Fibroblast of pulmonary artery (primary cell): Measurements from ENCODE around the gene SUSD2.

ENCODE experiments used
- DNase-seq: peaks from one replicate; pipeline ENCODE4 v3.0.0-alpha.2; 2010; ENCODE audit warnings: low read depth
- H3K4me3 ChIP-seq: replicated peaks from 2 replicates; pipeline ENCODE4 v1.5.1; 2011; ENCODE audit warnings: low read depth, mild to moderate bottlenecking, control low read depth, low read length, moderate library complexity
- TF ChIP-seq, protein P1 (sequence below): IDR thresholded peaks from 2 replicates; pipeline ENCODE4 v1.5.1; 2011; ENCODE audit warnings: mild to moderate bottlenecking, control low read depth, low read length, inconsistent platforms; ENCODE audit errors: missing control alignments

Gene SUSD2

GRCh38 chr22:24224468-24224867, 43.2 kb downstream of the SUSD2 start:
- TF ChIP-seq, protein P1, sequence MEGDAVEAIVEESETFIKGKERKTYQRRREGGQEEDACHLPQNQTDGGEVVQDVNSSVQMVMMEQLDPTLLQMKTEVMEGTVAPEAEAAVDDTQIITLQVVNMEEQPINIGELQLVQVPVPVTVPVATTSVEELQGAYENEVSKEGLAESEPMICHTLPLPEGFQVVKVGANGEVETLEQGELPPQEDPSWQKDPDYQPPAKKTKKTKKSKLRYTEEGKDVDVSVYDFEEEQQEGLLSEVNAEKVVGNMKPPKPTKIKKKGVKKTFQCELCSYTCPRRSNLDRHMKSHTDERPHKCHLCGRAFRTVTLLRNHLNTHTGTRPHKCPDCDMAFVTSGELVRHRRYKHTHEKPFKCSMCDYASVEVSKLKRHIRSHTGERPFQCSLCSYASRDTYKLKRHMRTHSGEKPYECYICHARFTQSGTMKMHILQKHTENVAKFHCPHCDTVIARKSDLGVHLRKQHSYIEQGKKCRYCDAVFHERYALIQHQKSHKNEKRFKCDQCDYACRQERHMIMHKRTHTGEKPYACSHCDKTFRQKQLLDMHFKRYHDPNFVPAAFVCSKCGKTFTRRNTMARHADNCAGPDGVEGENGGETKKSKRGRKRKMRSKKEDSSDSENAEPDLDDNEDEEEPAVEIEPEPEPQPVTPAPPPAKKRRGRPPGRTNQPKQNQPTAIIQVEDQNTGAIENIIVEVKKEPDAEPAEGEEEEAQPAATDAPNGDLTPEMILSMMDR: no peak
- no peak overlapping the region for H3K4me3 ChIP-seq
- DNase-seq: no peak

- H3K4me3 ChIP-seq: no peak overlapping the region
- no peak for DNase-seq
- TF ChIP-seq, protein P1: no peak
Observed at GRCh38 chr22:24225044-24225601, 43.8 kb downstream of the SUSD2 start.

GRCh38 chr22:24225951-24226350, 44.7 kb downstream of the SUSD2 start:
- TF ChIP-seq, protein P1: no peak
- no peak overlapping the region for H3K4me3 ChIP-seq
- no peak for DNase-seq

DNA sequence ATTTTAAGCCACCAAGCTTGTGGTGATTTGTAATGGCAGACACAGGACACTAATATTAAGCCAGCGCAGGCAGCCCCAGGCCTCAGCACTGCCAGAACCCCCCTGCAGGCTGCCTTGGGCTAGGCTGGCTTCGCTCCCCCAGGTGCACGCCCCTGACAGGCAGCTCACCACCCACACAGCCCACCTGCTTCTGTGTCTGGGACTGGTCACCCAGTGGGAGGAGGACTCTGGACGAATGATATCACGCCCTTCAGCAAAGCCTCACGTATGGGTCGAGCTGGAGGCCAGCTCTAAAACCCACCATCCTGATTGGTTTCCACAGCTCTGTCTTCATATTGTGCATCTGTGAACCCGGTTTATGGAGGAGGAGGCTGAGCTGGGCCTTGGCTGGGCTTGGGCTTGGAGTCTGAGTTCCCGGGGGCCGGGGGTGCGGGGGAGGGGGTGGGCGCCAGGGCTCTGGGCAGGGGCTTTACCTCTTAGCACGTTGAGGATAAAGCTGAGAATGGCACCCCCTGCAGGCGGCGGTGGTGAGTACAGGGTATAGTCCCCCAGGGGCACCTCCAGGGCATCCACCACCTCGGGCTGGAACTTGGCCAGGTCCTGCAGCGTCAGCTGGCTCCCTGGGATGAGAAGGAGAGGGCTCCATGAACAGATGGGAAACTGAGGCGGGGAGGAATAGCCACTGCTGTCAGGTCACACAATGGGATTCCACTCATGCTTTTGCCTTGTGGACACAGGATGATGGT, 49.8 kb downstream of the SUSD2 start:
- DNase-seq: no peak
- H3K4me3 ChIP-seq: no peak overlapping the region
- TF ChIP-seq, protein P1: peak; percentile 34

GRCh38 chr22:24231706-24232105, 50.4 kb downstream of the SUSD2 start:
- no peak overlapping the region for H3K4me3 ChIP-seq
- TF ChIP-seq, protein P1: no peak
- no peak for DNase-seq

DNA sequence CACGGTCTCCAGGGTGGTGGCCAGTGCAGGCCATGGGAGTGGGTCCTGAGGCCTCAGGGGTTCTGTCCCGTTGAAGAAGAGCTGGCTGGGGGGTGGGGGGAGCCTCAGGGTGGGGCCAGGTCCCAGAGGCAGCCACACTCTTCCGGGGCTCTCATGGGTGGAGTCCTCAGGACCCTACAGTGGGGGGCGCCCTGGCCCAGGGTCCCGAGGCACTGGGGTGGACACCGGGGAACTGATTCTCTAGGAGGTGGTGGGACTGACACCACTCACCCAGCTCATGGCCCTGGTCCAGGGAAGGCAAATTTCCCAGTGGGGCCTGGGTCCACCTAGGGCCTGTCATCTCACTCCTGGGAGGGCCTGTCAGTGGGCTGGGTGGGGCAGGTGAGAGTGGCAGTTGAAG, 50.8 kb downstream of the SUSD2 start:
- DNase-seq: no peak
- no peak overlapping the region for H3K4me3 ChIP-seq
- TF ChIP-seq, protein P1: no peak

- no peak overlapping the region for H3K4me3 ChIP-seq
- no peak for DNase-seq
- TF ChIP-seq, protein P1: no peak
Observed at GRCh38 chr22:24232725-24233124, 51.4 kb downstream of the SUSD2 start.
